Ovary (tissue), 3 donors: ENCODE measurements around the gene HYDIN.
"Not testable (repeated sequence)": the region's sequence is repeated elsewhere in the genome, so short reads cannot be mapped to it uniquely, and the experiment has no call there.

Source experiments
- EP300 ChIP-seq: sonication (generic); formaldehyde crosslinking; IDR thresholded peaks from one replicate; pipeline ENCODE4 v1.6.1; 2017; ENCODE audit warnings: antibody characterized with exemption
- POLR2A ChIP-seq: fragments of 450-650 bp; IDR thresholded peaks from one replicate; pipeline ENCODE4 v1.6.1; 2017; ENCODE audit warnings: antibody characterized with exemption, mild to moderate bottlenecking, moderate library complexity
- TF ChIP-seq, protein P1 (sequence below), 3 donors: fragments of 450-650 bp in 2 of 3; fragments of 200-600 bp in 1 of 3; IDR thresholded peaks; one replicate each; pipeline versions ENCODE4 v1.5.1 to v1.8.0; 2016 to 2022; ENCODE audit warnings: antibody characterized with exemption in 3 of 3, mild to moderate bottlenecking in 1 of 3
- donor health status: DM: no; HTN: no; CAD: no.

DNA sequence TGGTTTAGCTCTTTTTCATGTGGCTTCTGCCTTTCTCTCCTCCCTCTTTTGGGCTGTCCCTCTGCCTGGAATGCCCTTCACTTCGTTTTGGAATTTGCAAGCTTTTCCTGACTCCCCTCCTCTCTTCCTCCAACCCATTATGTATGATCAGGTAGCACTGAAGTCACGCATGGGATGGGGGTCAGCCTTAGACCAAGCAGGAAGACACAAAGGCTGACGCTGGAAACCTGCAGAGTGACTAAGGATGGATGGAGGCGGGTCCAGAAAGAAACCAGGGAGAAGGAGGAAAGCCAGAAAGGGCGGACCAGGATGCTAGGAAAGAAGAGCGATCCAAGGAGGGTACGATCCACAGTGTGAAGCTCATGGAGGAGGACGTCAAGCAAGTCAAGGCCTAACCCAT lies 296.8 kb downstream of the HYDIN start:
- TF ChIP-seq, protein P1, sequence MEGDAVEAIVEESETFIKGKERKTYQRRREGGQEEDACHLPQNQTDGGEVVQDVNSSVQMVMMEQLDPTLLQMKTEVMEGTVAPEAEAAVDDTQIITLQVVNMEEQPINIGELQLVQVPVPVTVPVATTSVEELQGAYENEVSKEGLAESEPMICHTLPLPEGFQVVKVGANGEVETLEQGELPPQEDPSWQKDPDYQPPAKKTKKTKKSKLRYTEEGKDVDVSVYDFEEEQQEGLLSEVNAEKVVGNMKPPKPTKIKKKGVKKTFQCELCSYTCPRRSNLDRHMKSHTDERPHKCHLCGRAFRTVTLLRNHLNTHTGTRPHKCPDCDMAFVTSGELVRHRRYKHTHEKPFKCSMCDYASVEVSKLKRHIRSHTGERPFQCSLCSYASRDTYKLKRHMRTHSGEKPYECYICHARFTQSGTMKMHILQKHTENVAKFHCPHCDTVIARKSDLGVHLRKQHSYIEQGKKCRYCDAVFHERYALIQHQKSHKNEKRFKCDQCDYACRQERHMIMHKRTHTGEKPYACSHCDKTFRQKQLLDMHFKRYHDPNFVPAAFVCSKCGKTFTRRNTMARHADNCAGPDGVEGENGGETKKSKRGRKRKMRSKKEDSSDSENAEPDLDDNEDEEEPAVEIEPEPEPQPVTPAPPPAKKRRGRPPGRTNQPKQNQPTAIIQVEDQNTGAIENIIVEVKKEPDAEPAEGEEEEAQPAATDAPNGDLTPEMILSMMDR (IDR thresholded peaks at IDR 0.05): not testable (repeated sequence)
- TF ChIP-seq EP300, POLR2A: not testable (repeated sequence)
